Thoracic aorta (tissue), 2 donors: ENCODE measurements around the gene PPP3R1. TPM values are rescaled to one million over a fixed set of nuclear protein-coding genes. Genes with fewer than 3 reads are reported as not detected.

Experiments
- ATAC-seq: fragments of 150-250 bp; one replicate; pipeline ENCODE4 v1.8.0; 2017; ENCODE audit warnings: low read depth; ENCODE audit not compliant: insufficient number of reproducible peaks, low FRiP score
- DNase-seq: peaks from one replicate; pipeline ENCODE4 v3.0.0-alpha.2; 2020; ENCODE audit warnings: low spot score
- H3K27ac ChIP-seq, 2 donors: fragments of 200-600 bp; sonication (generic); 1 replicate in 1 of 2; 2 replicates in 1 of 2; pipeline ENCODE4 v1.5.1; 2016; ENCODE audit warnings: mild to moderate bottlenecking in 2 of 2, moderate library complexity in 2 of 2
- H3K27me3 ChIP-seq: fragments of 200-600 bp; sonication (generic); replicated peaks from 2 replicates; pipeline ENCODE4 v1.6.0; 2016; ENCODE audit warnings: mild to moderate bottlenecking; ENCODE audit not compliant: insufficient read depth
- H3K36me3 ChIP-seq: fragments of 200-600 bp; sonication (generic); one replicate; pipeline ENCODE4 v1.5.1; 2016
- H3K4me1 ChIP-seq, 2 donors: fragments of 200-600 bp; sonication (generic); 1 replicate in 1 of 2; 2 replicates in 1 of 2; pipeline versions ENCODE4 v1.5.1 to v1.6.0; 2016; ENCODE audit warnings: low read depth in 2 of 2, mild to moderate bottlenecking in 1 of 2; ENCODE audit not compliant: control insufficient read depth in 1 of 2
- H3K4me3 ChIP-seq: fragments of 200-600 bp; sonication (generic); 2 replicates; pipeline ENCODE4 v1.5.1; 2016; ENCODE audit warnings: mild to moderate bottlenecking
- H3K9me3 ChIP-seq: fragments of 200-600 bp; sonication (generic); 2 replicates; pipeline ENCODE4 v1.5.1; 2016
- total RNA-seq, 2 donors: library from RNA; depleted of rRNA; stranded (reverse); fragments of >200 nt; gene quantifications; one replicate each; pipeline versions ENCODE4 v1.1.0 to v1.2.3, GENCODE V29; 2016
- TF ChIP-seq, protein P1 (sequence below): fragments of 200-600 bp; sonication (generic); IDR thresholded peaks from one replicate; pipeline ENCODE4 v1.5.1; 2019; ENCODE audit warnings: antibody characterized with exemption

PPP3R1 gene
- total RNA-seq, 2 donors from 2014 or later, result 27.1 to 39.3 TPM

DNA sequence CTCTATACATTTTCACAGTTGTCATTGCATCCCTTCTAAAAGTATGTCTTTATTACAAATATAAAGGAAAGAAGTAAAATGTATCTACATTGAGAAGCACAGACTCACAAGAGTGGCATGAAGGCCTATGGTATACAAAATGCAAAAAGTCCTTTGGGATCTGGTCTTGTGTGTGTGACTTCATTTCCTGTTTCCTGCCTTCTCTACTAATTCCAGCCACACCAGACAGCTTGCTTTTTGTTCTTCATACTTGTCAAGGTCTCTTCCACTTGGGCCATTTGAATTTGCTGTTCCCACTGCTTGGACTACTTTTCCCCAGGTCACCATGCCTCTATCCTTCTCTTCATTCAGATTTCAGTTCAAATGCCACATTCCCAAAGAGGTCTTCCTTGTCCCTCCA lies 101.3 kb downstream of the PPP3R1 start:
- TF ChIP-seq, protein P1, sequence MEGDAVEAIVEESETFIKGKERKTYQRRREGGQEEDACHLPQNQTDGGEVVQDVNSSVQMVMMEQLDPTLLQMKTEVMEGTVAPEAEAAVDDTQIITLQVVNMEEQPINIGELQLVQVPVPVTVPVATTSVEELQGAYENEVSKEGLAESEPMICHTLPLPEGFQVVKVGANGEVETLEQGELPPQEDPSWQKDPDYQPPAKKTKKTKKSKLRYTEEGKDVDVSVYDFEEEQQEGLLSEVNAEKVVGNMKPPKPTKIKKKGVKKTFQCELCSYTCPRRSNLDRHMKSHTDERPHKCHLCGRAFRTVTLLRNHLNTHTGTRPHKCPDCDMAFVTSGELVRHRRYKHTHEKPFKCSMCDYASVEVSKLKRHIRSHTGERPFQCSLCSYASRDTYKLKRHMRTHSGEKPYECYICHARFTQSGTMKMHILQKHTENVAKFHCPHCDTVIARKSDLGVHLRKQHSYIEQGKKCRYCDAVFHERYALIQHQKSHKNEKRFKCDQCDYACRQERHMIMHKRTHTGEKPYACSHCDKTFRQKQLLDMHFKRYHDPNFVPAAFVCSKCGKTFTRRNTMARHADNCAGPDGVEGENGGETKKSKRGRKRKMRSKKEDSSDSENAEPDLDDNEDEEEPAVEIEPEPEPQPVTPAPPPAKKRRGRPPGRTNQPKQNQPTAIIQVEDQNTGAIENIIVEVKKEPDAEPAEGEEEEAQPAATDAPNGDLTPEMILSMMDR, result no peak
- Histone ChIP-seq H3K27ac (no peak overlapping the region), H3K27me3 (no peaks in the 10 kb centered on the region), H3K4me3 (no peak overlapping the region), H3K9me3 (no peaks in the 10 kb centered on the region), H3K36me3 (no peaks in the 10 kb centered on the region), H3K4me1 (peaks cover 3 to 9% of the 10 kb centered on the region in 2 donors)
- DNase-seq (no peak), ATAC-seq (no peak)

DNA sequence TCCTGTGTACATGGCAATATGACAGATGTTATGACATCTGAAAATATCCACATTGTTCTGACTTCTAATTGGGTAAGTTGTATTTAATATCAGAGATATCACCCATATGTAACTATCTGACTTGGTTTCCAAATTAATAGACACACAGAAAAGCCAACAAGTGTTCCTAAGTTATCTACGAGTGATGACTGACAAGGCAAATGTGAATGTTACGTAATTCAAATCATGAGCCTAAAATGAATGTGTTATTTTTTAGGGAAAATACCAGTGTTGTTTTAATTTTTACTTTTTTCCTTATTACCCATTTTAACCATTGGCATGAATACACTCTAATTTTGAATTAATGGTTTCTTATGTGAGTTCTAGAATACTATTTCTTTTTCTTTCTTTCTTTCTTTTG lies 110.5 kb downstream of the PPP3R1 start:
- H3K27me3 ChIP-seq, result no peaks in the 10 kb centered on the region
- no peak overlapping the region for H3K4me3 ChIP-seq
- no peak overlapping the region for H3K27ac ChIP-seq
- peaks cover 7% of the 10 kb centered on the region for H3K36me3 ChIP-seq
- TF ChIP-seq, protein P1, result no peak
- no peak for DNase-seq
- no peak for ATAC-seq
- H3K4me1 ChIP-seq, result no peaks in the 10 kb centered on the region
- no peaks in the 10 kb centered on the region for H3K9me3 ChIP-seq

DNA sequence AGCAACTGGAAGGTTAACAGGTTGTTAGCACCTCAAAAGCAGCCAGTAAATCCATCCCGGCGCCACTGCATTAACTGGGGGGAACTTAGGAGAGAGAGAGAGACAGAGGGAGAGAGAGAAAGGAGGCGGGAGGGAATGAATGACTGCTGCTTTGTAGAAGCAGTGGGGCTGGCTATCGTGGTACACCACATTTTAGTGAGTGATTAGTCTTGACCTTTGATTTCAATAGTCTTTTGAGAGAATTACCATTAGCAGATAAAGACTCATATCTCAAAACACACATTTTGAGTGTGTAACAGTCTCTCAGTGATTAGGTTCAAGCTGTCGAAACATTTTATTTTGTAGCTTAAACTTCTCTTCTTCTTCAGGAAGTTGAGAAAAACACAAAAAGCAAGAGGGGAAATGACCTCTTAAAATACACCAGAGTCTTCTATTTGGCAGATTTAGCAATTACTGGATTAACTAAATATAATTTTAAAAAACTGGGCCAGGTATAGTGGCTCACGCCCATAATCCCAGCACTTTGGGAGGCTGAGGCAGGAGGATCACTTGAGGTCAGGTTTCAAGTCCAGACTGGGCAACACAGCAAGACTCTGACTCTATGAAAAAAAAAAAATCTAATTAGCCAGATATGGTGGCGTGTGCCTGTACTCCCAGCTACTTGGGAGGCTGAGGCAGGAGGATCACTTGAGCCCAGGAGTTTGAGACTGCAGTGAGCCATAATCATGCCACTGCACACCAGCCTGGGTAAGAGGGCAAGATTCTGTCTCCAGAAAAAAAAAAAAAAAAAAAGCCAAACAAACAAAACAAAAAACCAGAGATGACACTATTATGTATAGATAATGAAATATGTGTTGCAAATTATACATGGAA lies 116.6 kb downstream of the PPP3R1 start:
- no peaks in the 10 kb centered on the region for H3K9me3 ChIP-seq
- TF ChIP-seq, protein P1, result no peak
- H3K4me1 ChIP-seq, result no peaks in the 10 kb centered on the region
- H3K4me3 ChIP-seq, result no peak overlapping the region
- DNase-seq (no peak), ATAC-seq (no peak)
- H3K27me3 ChIP-seq, result no peaks in the 10 kb centered on the region
- peaks cover 19% of the 10 kb centered on the region for H3K36me3 ChIP-seq
- H3K27ac ChIP-seq, result no peak overlapping the region

DNA sequence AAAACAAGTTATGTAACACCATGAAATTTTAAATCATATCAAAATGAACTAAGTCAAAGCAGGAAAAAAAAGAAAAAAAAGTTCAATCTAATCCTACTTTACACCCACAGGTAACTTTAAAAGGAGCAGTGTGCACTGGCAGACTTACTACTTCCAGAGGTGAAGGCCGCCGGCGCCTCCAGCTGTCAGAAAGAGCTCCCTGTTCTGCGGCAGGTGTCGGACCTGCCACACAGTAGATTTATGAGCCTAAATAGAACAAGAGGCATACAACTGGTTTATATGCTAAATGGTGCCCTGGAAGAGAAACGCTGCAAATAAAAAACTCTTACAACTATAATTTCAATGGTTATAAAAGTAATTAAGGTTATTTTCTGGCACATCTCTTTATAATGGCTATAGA lies 117.8 kb downstream of the PPP3R1 start:
- DNase-seq (no peak), ATAC-seq (no peak)
- no peak overlapping the region for H3K27ac ChIP-seq
- no peak overlapping the region for H3K4me3 ChIP-seq
- TF ChIP-seq, protein P1, result no peak
- no peaks in the 10 kb centered on the region for H3K27me3 ChIP-seq
- no peaks in the 10 kb centered on the region for H3K9me3 ChIP-seq
- H3K36me3 ChIP-seq, result peaks cover 19% of the 10 kb centered on the region
- H3K4me1 ChIP-seq, result no peaks in the 10 kb centered on the region

DNA sequence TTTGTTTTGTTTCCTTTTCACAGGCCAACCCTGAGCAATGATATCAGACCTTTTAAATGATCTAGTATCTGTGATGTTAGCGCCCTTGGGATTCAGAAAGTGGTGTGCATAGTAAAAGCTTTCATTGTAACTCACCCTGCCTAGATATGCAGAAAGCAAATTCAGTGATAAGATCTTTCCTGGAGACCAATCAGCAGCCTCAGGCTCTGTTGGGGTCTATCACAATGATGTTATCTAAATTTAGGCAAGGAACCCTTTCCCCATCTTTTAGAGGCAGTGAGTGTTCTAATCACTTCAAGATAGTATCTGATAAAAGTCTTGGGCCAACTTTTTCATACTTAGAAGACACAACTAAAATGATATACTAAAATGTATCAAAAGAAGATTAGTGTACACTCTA lies 118.2 kb downstream of the PPP3R1 start:
- no peak overlapping the region for H3K4me3 ChIP-seq
- no peaks in the 10 kb centered on the region for H3K27me3 ChIP-seq
- peaks cover 17% of the 10 kb centered on the region for H3K36me3 ChIP-seq
- ATAC-seq (no peak), DNase-seq (no peak)
- H3K9me3 ChIP-seq, result no peaks in the 10 kb centered on the region
- TF ChIP-seq, protein P1, result no peak
- no peak overlapping the region for H3K27ac ChIP-seq
- H3K4me1 ChIP-seq, result no peaks in the 10 kb centered on the region

Other genes with a start within 250 kb of the PPP3R1 start
- gene C1D, start 189.5 kb downstream of the PPP3R1 start, total RNA-seq, result 10 to 100 TPM; 11.9 to 12.1 TPM
- 10 to 100 TPM in 1 of 2 donors, 1 to 10 TPM in 1; 8.3 to 27.7 TPM for gene PNO1, start 94.6 kb downstream of the PPP3R1 start, total RNA-seq
- gene CNRIP1, start 67.4 kb upstream of the PPP3R1 start, total RNA-seq, result 10 to 100 TPM; 39.7 to 45.6 TPM
- 10 to 100 TPM; 16.2 to 20.7 TPM for gene PLEK, start 112.8 kb upstream of the PPP3R1 start, total RNA-seq
- under 1 TPM; 0.41 to 0.56 TPM for gene FBXO48, start 214.8 kb upstream of the PPP3R1 start, total RNA-seq
- gene APLF, start 215.1 kb upstream of the PPP3R1 start, total RNA-seq, result 1 to 10 TPM; 4.9 to 5.8 TPM